Nephron progenitor cell (in vitro differentiated cells): ENCODE results near the gene NALF2.

Source experiments
- DNase-seq: peaks from one replicate; pipeline ENCODE4 v3.0.0; 2021
- H3K27ac Mint-ChIP-seq: 2 replicates; pipeline ENCODE4 v1.8.0; 2021; ENCODE audit warnings: mild to moderate bottlenecking, moderate library complexity, mixed read lengths
- H3K27me3 Mint-ChIP-seq: 2 replicates; pipeline ENCODE4 v1.8.0; 2021; ENCODE audit warnings: mild to moderate bottlenecking, low read depth, mixed read lengths; ENCODE audit not compliant: poor library complexity
- H3K36me3 Mint-ChIP-seq: 2 replicates; pipeline ENCODE4 v1.8.0; 2021; ENCODE audit warnings: low read depth, mixed read lengths
- H3K4me1 Mint-ChIP-seq: 2 replicates; pipeline ENCODE4 v1.8.0; 2021; ENCODE audit warnings: mixed read lengths
- H3K4me3 Mint-ChIP-seq: 2 replicates; pipeline ENCODE4 v1.8.0; 2021; ENCODE audit warnings: mild to moderate bottlenecking, moderate library complexity, mixed read lengths
- H3K9me3 Mint-ChIP-seq: 2 replicates; pipeline ENCODE4 v1.8.0; 2021; ENCODE audit warnings: mild to moderate bottlenecking, moderate library complexity, mixed read lengths
- TF ChIP-seq, protein P1 (sequence below): fragments of 200-600 bp; sonication (generic); IDR thresholded peaks from 2 replicates; pipeline ENCODE4 v1.5.0; 2021; ENCODE audit warnings: antibody characterized with exemption

Gene NALF2

DNA sequence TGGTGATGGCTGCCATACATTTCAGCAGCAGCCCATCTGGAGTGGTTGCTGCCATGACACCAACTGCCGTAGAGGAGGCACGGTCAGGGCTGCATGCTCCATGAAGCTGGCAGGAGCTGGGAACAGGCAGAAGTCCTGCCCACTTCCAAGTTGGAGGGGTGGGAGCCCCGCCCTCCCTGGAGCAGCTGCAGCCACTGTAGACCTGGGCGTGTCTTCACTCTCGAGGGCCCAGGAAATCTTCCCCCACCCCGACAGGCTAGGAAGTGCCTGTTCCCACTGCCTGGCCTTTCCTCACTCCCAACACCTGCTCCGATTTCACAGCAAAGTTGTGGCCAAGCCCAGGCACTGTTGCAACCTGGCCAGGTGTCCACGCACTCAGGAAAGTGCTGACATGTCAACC lies 42.3 kb downstream of the NALF2 start:
- no peak overlapping the region for H3K27ac Mint-ChIP-seq
- H3K27me3 Mint-ChIP-seq, result peaks cover 4% of the 10 kb centered on the region
- no peaks in the 10 kb centered on the region for H3K36me3 Mint-ChIP-seq
- peaks cover 37% of the 10 kb centered on the region for H3K9me3 Mint-ChIP-seq
- DNase-seq, result no peak
- TF ChIP-seq, protein P1, sequence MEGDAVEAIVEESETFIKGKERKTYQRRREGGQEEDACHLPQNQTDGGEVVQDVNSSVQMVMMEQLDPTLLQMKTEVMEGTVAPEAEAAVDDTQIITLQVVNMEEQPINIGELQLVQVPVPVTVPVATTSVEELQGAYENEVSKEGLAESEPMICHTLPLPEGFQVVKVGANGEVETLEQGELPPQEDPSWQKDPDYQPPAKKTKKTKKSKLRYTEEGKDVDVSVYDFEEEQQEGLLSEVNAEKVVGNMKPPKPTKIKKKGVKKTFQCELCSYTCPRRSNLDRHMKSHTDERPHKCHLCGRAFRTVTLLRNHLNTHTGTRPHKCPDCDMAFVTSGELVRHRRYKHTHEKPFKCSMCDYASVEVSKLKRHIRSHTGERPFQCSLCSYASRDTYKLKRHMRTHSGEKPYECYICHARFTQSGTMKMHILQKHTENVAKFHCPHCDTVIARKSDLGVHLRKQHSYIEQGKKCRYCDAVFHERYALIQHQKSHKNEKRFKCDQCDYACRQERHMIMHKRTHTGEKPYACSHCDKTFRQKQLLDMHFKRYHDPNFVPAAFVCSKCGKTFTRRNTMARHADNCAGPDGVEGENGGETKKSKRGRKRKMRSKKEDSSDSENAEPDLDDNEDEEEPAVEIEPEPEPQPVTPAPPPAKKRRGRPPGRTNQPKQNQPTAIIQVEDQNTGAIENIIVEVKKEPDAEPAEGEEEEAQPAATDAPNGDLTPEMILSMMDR, result no peak
- peaks cover 29% of the 10 kb centered on the region for H3K4me1 Mint-ChIP-seq
- no peak overlapping the region for H3K4me3 Mint-ChIP-seq

DNA sequence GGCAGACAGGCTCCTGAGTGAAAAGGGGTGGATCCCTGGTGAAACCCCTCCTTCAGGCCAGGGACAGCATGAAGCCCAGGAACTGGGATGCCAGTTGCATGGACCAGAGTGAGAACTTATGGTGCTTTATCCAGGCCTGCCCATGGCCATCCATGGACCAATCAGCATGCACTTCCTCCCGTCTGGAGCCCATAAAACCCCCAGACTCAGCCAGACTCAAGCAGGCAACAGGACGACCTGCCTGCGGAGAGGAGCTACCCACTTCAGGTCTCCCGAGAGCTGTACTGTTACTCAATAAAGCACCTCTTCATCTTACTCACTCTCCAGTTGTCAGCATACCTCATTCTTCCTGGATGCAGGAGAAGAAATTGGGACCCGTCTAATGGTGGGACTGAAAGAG lies 42.9 kb downstream of the NALF2 start:
- peaks cover 28% of the 10 kb centered on the region for H3K4me1 Mint-ChIP-seq
- H3K36me3 Mint-ChIP-seq, result no peaks in the 10 kb centered on the region
- H3K9me3 Mint-ChIP-seq, result peaks cover 39% of the 10 kb centered on the region
- TF ChIP-seq, protein P1, result no peak
- no peak overlapping the region for H3K4me3 Mint-ChIP-seq
- H3K27ac Mint-ChIP-seq, result no peak overlapping the region
- H3K27me3 Mint-ChIP-seq, result peaks cover 4% of the 10 kb centered on the region
- DNase-seq, result no peak

DNA sequence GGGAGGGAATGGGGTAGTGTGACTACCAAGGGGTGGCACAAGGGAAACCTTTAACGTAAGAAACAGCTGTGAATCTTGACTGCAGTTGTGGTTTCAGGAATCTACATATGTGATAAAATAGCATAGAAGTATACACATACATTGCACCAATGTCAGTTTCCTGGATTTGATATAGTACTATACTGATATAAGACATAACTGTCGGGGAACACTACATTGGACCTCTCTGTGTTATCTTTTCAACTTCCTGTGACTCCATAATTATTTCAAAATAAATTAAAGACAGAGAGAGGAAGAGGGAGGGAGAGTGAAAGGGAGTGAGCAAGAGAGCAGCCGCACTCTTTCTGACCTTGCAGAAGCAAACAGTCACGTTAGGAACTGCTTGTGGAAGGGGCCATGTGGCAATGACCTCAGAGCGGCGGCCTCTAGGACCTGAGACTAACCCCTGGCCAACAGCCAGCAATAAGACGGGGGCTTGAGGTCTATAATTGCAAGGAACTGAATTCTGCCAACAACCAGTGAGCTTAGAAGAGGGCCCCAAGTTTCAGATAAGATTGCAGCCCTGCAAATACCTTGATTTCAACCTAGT lies 47.4 kb downstream of the NALF2 start:
- no peaks in the 10 kb centered on the region for H3K36me3 Mint-ChIP-seq
- TF ChIP-seq, protein P1, result no peak
- H3K9me3 Mint-ChIP-seq, result peaks cover 48% of the 10 kb centered on the region
- H3K4me3 Mint-ChIP-seq, result no peak overlapping the region
- H3K4me1 Mint-ChIP-seq, result peaks cover 20% of the 10 kb centered on the region
- no peak for DNase-seq
- no peak overlapping the region for H3K27ac Mint-ChIP-seq
- peaks cover 12% of the 10 kb centered on the region for H3K27me3 Mint-ChIP-seq

DNA sequence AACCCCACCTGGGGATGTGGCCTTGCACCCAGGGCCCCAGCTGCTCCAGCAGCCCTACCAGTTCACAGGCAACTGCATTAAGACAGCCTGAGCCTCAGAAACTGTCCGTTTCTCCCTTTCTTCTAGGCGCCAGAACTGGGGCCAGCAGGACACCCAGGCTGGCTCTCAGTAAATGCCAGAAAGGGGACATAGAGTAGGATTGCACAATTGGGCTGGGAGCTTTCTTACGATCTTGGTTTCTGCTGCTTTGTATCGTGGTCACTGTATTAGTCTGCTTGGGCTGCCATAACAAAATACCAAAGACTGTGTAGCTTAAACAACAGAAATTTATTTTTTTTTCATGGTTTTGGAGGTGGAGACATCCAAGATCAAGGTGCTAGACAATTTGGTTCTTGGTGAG lies 48.4 kb downstream of the NALF2 start:
- peaks cover 30% of the 10 kb centered on the region for H3K4me1 Mint-ChIP-seq
- peak overlapping the region; percentile 30 for H3K27ac Mint-ChIP-seq
- DNase-seq, result no peak
- H3K4me3 Mint-ChIP-seq, result no peak overlapping the region
- peaks cover 56% of the 10 kb centered on the region for H3K9me3 Mint-ChIP-seq
- peaks cover 12% of the 10 kb centered on the region for H3K27me3 Mint-ChIP-seq
- TF ChIP-seq, protein P1, result no peak
- H3K36me3 Mint-ChIP-seq, result no peaks in the 10 kb centered on the region
